Retinal pigment epithelial cell (primary cell): Measurements from ENCODE around the gene RGS16.
A peak's percentile ranks its signal among the peaks of the same experiment; 100 is the strongest.

Source experiments
- DNase-seq: peaks from one replicate; pipeline ENCODE4 v3.0.0-alpha.2; 2010; ENCODE audit warnings: low read depth
- H3K4me3 ChIP-seq: 2 replicates; pipeline ENCODE4 v1.5.1; 2011; ENCODE audit warnings: mild to moderate bottlenecking, low read length, control low read depth, moderate library complexity
- CTCF ChIP-seq: conservative IDR thresholded peaks from 2 replicates; pipeline ENCODE4 v1.5.1; 2011; ENCODE audit warnings: low read depth, low read length, control low read depth, inconsistent platforms

RGS16 gene

DNA sequence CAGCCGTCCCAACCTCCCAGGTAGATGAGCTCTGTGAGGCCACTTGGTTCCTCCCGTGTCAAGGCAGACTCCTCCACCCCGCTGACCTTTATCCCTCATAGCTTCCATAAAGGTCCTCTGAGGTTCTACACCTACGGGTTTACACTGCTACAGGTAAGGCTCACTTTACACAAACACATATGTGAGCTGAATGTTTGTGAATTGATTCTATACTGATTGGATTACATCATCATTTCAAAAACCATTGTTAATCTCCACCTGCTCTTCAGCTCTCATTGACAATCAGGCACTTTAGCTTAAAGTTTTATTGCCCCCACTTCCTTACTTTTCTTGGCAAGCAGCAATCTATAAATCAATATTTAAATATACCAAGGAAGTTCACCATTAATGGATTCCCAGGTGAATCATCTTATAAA, 12.8 kb upstream of the RGS16 start:
- no peak for TF ChIP-seq CTCF
- DNase-seq, result no peak
- H3K4me3 ChIP-seq, result no peak overlapping the region

- H3K4me3 ChIP-seq, result peak overlapping the region; percentile 5
- peak; percentile 88 for DNase-seq
- TF ChIP-seq CTCF, result no peak
Observed at GRCh38 chr1:182616130-182617013, 12.2 kb upstream of the RGS16 start.

GRCh38 chr1:182615468-182616129, 11.4 kb upstream of the RGS16 start:
- peak overlapping the region; percentile 47 for H3K4me3 ChIP-seq
- no peak for TF ChIP-seq CTCF
- peak; percentile 84 for DNase-seq

DNA sequence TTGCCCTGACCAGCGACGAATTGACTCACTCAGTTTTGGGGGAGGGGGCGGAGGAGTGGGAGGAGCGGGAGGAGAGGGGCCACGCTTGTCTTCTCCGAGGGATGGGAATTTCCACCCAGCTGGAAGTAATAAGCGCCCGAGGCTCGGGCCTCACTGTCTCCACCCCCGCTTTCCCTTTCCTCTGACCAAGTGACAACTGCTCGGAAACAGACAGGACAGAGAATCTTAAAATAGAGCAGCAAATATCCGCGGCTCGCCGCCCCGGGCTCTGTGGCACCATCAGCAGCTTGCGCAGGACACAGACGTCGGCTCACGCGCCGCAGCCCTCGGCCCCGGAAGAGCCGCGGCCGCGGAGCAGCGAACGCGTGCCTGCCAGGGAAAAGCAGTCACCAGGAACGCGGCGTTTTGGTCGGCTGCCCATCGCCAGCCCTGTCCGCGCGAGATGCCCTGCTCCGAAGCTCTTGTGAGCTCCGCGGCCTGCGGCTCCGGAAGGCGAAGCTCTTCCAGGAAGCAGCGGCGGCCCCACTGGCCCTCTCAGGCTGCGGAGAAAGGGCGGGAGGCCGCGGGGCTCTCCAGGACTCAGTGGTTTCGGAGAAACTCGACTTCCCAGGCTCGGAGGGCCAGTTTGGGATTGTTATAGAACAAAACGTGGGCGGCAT, 10.7 kb upstream of the RGS16 start:
- TF ChIP-seq CTCF, result no peak
- H3K4me3 ChIP-seq, result peak overlapping the region; percentile 47
- peak; percentile 47 for DNase-seq

- TF ChIP-seq CTCF, result no peak
- no peak overlapping the region for H3K4me3 ChIP-seq
- DNase-seq, result no peak
Observed at GRCh38 chr1:182611787-182612186, 7.6 kb upstream of the RGS16 start.

- no peak for DNase-seq
- no peak for TF ChIP-seq CTCF
- H3K4me3 ChIP-seq, result no peak overlapping the region
Observed at GRCh38 chr1:182611326-182611725, 7.1 kb upstream of the RGS16 start.
